Measurements from ENCODE around the gene SCAND1. TPM values are rescaled to one million over a fixed set of nuclear protein-coding genes. Genes with fewer than 3 reads are reported as not detected.

Gene SCAND1
- total and polyA plus RNA-seq, 9 of the 15 experiments (the other 6 are each of a cell fraction or from before 2014, with no cell fraction given): 0.08 to 94.0 (median 5.8) TPM

GRCh38 chr20:35953387-35954199 lies 709 bp downstream of the SCAND1 start (continued):
- TF ChIP-seq CCNT2 (IDR thresholded peaks at IDR 0.05; ENCODE audit: borderline replicate concordance, extremely low read depth, insufficient read length, low read depth, low read length): peak; percentile 8
- no peak for TF ChIP-seq MECOM (CRISPR knock-in tag; IDR thresholded peaks at IDR 0.05)
- TF ChIP-seq ID3 (CRISPR knock-in tag; IDR thresholded peaks at IDR 0.05): no peak
- no peak for TF ChIP-seq ID3 (tag; IDR thresholded peaks at IDR 0.05)
- no peak for TF ChIP-seq E2F5 (CRISPR knock-in tag; IDR thresholded peaks at IDR 0.05)
- TF ChIP-seq RNF2 (IDR thresholded peaks at IDR 0.05): no peak
- TF ChIP-seq ZNF407 (IDR thresholded peaks at IDR 0.05; ENCODE audit: low read depth): no peak
- no peak for TF ChIP-seq POLR2A (conservative IDR thresholded peaks at IDR 0.05)
- TF ChIP-seq JUN (IDR thresholded peaks at IDR 0.05; ENCODE audit: borderline replicate concordance, low read depth, low read length): no peak
- TF ChIP-seq JUN (CRISPR knock-in tag; IDR thresholded peaks at IDR 0.05; ENCODE audit: borderline replicate concordance): 0 out of 2 replicates have a peak, but pooled peaks have one; percentile 34

Measured in K562 (cell line).